ENCODE data around the gene CAMTA1. TPM values are rescaled to one million over a fixed set of nuclear protein-coding genes. Genes with fewer than 3 reads are reported as not detected.

CAMTA1 gene
- total RNA-seq, 2 donors from 2014 or later, result 36.5 to 57.5 TPM

GRCh38 chr1:7607097-7607496, 821.8 kb downstream of the CAMTA1 start:
- H3K36me3 Mint-ChIP-seq, result no peaks in the 10 kb centered on the region
- no peaks in the 10 kb centered on the region for H3K4me1 Mint-ChIP-seq (ENCODE audit: low read depth in 2 of 2)
- no peak for DNase-seq (ENCODE audit: low spot score)
- H3K4me3 Mint-ChIP-seq, result no peak overlapping the region
- no peak overlapping the region for H3K27ac Mint-ChIP-seq
- H3K9me3 Mint-ChIP-seq, result no peaks in the 10 kb centered on the region
- ATAC-seq, result no peak
- peaks cover 18 to 42% of the 10 kb centered on the region in 2 donors for H3K27me3 Mint-ChIP-seq

- Mint-ChIP-seq H3K4me1 (ENCODE audit: low read depth in 2 of 2) (no peaks in the 10 kb centered on the region), H3K4me3 (no peak overlapping the region), H3K27me3 (peaks cover 14 to 28% of the 10 kb centered on the region in 2 donors), H3K36me3 (no peaks in the 10 kb centered on the region), H3K27ac (no peak overlapping the region), H3K9me3 (no peaks in the 10 kb centered on the region)
- no peak for DNase-seq (ENCODE audit: low spot score)
- no peak for ATAC-seq
Measured at GRCh38 chr1:7608628-7609305, 823.5 kb downstream of the CAMTA1 start.

- Mint-ChIP-seq H3K4me1 (ENCODE audit: low read depth in 2 of 2) (no peaks in the 10 kb centered on the region), H3K27me3 (peaks cover 12 to 22% of the 10 kb centered on the region in 2 donors), H3K9me3 (no peaks in the 10 kb centered on the region), H3K27ac (no peak overlapping the region), H3K36me3 (no peaks in the 10 kb centered on the region), H3K4me3 (no peak overlapping the region)
- DNase-seq (ENCODE audit: low spot score) (no peak), ATAC-seq (peak in 1 of 2 donors; percentile 17)
Measured at GRCh38 chr1:7609311-7609994, 824.2 kb downstream of the CAMTA1 start.

- H3K4me3 Mint-ChIP-seq, result no peak overlapping the region
- no peak for ATAC-seq
- peaks cover 0 to 3% of the 10 kb centered on the region in 2 donors for H3K4me1 Mint-ChIP-seq (ENCODE audit: low read depth in 2 of 2)
- no peaks in the 10 kb centered on the region for H3K9me3 Mint-ChIP-seq
- no peak overlapping the region for H3K27ac Mint-ChIP-seq
- DNase-seq (ENCODE audit: low spot score), result peak; percentile 25
- H3K36me3 Mint-ChIP-seq, result no peaks in the 10 kb centered on the region
- peaks cover 16 to 22% of the 10 kb centered on the region in 2 donors for H3K27me3 Mint-ChIP-seq
Measured at GRCh38 chr1:7610106-7610731, 825.0 kb downstream of the CAMTA1 start.

- no peak for DNase-seq (ENCODE audit: low spot score)
- H3K4me1 Mint-ChIP-seq (ENCODE audit: low read depth in 2 of 2), result peaks cover 0 to 3% of the 10 kb centered on the region in 2 donors
- no peak for ATAC-seq
- H3K4me3 Mint-ChIP-seq, result no peak overlapping the region
- no peaks in the 10 kb centered on the region for H3K36me3 Mint-ChIP-seq
- peaks cover 16 to 18% of the 10 kb centered on the region in 2 donors for H3K27me3 Mint-ChIP-seq
- no peaks in the 10 kb centered on the region for H3K9me3 Mint-ChIP-seq
- H3K27ac Mint-ChIP-seq, result no peak overlapping the region
Measured at GRCh38 chr1:7610936-7611335, 825.7 kb downstream of the CAMTA1 start.

GRCh38 chr1:7611421-7612010, 826.3 kb downstream of the CAMTA1 start:
- Mint-ChIP-seq H3K27ac (no peak overlapping the region), H3K4me3 (no peak overlapping the region), H3K36me3 (no peaks in the 10 kb centered on the region), H3K9me3 (no peaks in the 10 kb centered on the region), H3K27me3 (peaks cover 13 to 14% of the 10 kb centered on the region in 2 donors), H3K4me1 (ENCODE audit: low read depth in 2 of 2) (peaks cover 0 to 3% of the 10 kb centered on the region in 2 donors)
- no peak for DNase-seq (ENCODE audit: low spot score)
- ATAC-seq, result no peak

GRCh38 chr1:7613106-7613850, 828.0 kb downstream of the CAMTA1 start:
- ATAC-seq (no peak), DNase-seq (ENCODE audit: low spot score) (no peak)
- no peaks in the 10 kb centered on the region for H3K36me3 Mint-ChIP-seq
- H3K4me1 Mint-ChIP-seq (ENCODE audit: low read depth in 2 of 2), result peaks cover 0 to 3% of the 10 kb centered on the region in 2 donors
- no peak overlapping the region for H3K4me3 Mint-ChIP-seq
- peaks cover 0 to 7% of the 10 kb centered on the region in 2 donors for H3K27me3 Mint-ChIP-seq
- no peaks in the 10 kb centered on the region for H3K9me3 Mint-ChIP-seq
- no peak overlapping the region for H3K27ac Mint-ChIP-seq

- Mint-ChIP-seq H3K4me1 (ENCODE audit: low read depth in 2 of 2) (peaks cover 0 to 3% of the 10 kb centered on the region in 2 donors), H3K9me3 (no peaks in the 10 kb centered on the region), H3K36me3 (no peaks in the 10 kb centered on the region), H3K27ac (no peak overlapping the region), H3K27me3 (peaks cover 0 to 8% of the 10 kb centered on the region in 2 donors), H3K4me3 (no peak overlapping the region)
- DNase-seq (ENCODE audit: low spot score) (peak; percentile 34), ATAC-seq (no peak)
Measured at GRCh38 chr1:7613851-7614205, 828.6 kb downstream of the CAMTA1 start.

GRCh38 chr1:7614576-7615074, 829.4 kb downstream of the CAMTA1 start:
- no peak overlapping the region for H3K4me3 Mint-ChIP-seq
- H3K27ac Mint-ChIP-seq, result no peak overlapping the region
- no peaks in the 10 kb centered on the region for H3K9me3 Mint-ChIP-seq
- DNase-seq (ENCODE audit: low spot score), result peak; percentile 26
- ATAC-seq, result no peak
- peaks cover 0 to 3% of the 10 kb centered on the region in 2 donors for H3K4me1 Mint-ChIP-seq (ENCODE audit: low read depth in 2 of 2)
- H3K36me3 Mint-ChIP-seq, result no peaks in the 10 kb centered on the region
- H3K27me3 Mint-ChIP-seq, result peaks cover 0 to 8% of the 10 kb centered on the region in 2 donors

- Mint-ChIP-seq H3K4me3 (no peak overlapping the region), H3K36me3 (no peaks in the 10 kb centered on the region), H3K27ac (no peak overlapping the region), H3K4me1 (ENCODE audit: low read depth in 2 of 2) (peaks cover 0 to 3% of the 10 kb centered on the region in 2 donors), H3K27me3 (peaks cover 2 to 8% of the 10 kb centered on the region in 2 donors), H3K9me3 (no peaks in the 10 kb centered on the region)
- DNase-seq (ENCODE audit: low spot score), result peak; percentile 42
- no peak for ATAC-seq
Measured at GRCh38 chr1:7615138-7615537, 829.9 kb downstream of the CAMTA1 start.

- ATAC-seq (no peak), DNase-seq (ENCODE audit: low spot score) (peak; percentile 50)
- no peaks in the 10 kb centered on the region for H3K9me3 Mint-ChIP-seq
- H3K27me3 Mint-ChIP-seq, result peaks cover 8 to 11% of the 10 kb centered on the region in 2 donors
- peaks cover 0 to 3% of the 10 kb centered on the region in 2 donors for H3K4me1 Mint-ChIP-seq (ENCODE audit: low read depth in 2 of 2)
- no peak overlapping the region for H3K27ac Mint-ChIP-seq
- H3K4me3 Mint-ChIP-seq, result no peak overlapping the region
- H3K36me3 Mint-ChIP-seq, result no peaks in the 10 kb centered on the region
Measured at GRCh38 chr1:7616076-7616832, 831.0 kb downstream of the CAMTA1 start.

GRCh38 chr1:7616953-7617352, 831.7 kb downstream of the CAMTA1 start:
- no peak for ATAC-seq
- Mint-ChIP-seq H3K27ac (no peak overlapping the region), H3K4me1 (ENCODE audit: low read depth in 2 of 2) (peaks cover 0 to 3% of the 10 kb centered on the region in 2 donors), H3K4me3 (no peak overlapping the region), H3K36me3 (no peaks in the 10 kb centered on the region), H3K9me3 (no peaks in the 10 kb centered on the region), H3K27me3 (peaks cover 8 to 11% of the 10 kb centered on the region in 2 donors)
- peak; percentile 8 for DNase-seq (ENCODE audit: low spot score)

Data from natural killer cell treated with Interleukin-12 subunit alpha and Interleukin-12 subunit beta and Interleukin-15 and Interleukin-18, amount 100 ng/mL, for 72 hours (primary cell).